Inferior parietal cortex (tissue), 1 donor: Measurements from ENCODE around the gene MRPL44.

ENCODE experiments used
- DNase-seq: peaks from one replicate; pipeline ENCODE4 v3.0.0-alpha.2; 2016; ENCODE audit errors: extremely low spot score

Gene MRPL44

DNA sequence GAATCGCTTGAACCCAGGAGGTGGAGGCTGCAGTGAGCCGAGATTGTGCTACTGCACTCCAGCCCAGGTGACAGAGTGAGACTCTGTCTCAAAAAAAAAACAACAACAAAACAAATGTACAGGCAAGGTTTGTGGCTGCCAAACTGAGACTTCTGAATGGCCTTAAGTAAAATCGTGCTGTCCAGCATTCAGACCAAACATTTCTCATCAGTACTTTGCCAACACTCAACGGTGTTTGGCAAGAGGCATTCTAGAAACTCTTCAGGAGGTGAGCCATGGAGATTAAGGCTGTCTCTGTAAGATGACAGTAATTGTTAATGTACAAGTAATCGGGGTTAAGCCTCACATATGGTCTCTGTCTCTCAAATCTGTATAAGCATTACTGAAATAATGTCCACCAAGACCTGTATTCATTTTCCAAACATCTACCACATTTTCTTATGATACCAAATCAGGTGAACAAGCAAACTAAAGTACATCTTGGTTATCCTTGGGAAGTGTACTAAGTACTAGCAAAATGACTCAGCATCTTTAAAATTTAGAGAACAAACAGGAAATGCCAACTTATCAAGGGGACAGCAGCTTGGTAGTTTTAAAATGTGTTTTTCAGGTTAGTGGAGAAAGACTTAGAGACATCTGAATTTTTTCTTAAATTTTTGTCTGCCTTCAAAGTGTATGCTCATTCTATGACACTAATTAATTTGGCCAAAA, 52.5 kb downstream of the MRPL44 start:
- DNase-seq: no peak

DNA sequence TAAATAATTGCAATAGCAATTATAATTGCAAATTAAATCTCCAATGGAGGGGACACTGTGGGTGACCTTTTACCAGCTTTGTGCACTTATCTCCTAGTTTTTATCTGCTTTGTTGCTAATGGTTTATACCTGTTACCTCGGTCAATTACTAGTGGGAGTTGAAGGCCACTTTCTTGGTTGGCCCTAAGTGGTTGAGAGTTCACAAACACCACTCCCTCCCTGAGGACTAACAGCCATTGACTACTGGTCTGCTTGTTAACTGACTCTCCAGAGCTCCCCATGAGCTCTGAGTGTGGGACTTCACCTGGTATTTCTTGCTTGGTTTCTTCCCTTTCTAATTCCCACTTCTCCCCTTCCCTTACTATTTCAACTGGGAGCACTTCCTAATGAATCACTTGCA, 54.6 kb downstream of the MRPL44 start:
- DNase-seq: no peak

DNA sequence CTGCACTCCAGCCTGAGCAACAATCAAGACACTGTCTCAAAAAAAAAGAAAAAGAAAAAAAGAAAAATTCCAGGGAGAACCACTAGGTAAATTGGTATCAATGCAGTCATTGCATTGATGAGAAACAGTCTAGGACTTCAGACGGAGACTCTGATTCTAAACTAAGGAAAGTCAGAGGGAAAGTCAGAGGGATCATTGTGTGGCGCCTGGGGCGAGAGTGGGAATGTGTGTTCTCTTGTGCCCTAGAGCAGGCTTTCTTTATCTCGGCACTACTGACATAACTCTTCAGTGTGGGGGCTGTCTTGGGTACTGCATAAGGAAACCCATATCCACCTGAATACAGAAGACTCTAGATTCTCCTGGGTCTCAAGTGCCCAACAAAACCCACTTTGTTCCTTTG, 57.1 kb downstream of the MRPL44 start:
- DNase-seq: no peak

DNA sequence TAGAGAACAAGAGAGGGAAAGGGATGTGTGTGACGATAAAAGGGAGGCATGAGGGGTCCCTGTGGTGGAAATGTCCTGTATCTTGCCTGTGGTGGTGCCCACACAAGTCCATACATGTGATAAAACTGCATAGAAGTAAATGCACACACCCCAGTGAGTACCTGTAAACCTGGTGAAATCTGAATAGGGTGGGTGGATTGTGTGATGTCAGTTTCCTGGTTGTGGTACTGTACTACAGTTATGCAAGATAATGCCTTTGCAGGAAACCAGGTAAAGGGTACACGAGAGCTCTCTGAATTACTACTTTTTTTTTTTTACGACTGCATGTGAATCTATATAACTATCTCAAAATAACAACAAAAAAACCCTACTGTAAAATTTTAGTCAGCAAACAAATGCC, 59.7 kb downstream of the MRPL44 start:
- no peak for DNase-seq
